SK-N-SH treated with all-trans-retinoic acid at 6 μM for 48 hours (cell line): ENCODE data around the gene RHOU.

Experiments used
- BACH2 ChIP-seq: fragments of 250-450 bp; sonication (Bioruptor Pico); IDR thresholded peaks from 2 replicates; pipeline ENCODE4 v1.9.0; 2021; ENCODE audit warnings: mild to moderate bottlenecking, borderline replicate concordance
- CSDC2 ChIP-seq: fragments of 250-450 bp; sonication (Bioruptor Pico); IDR thresholded peaks from 2 replicates; pipeline ENCODE4 v1.5.0; 2020; ENCODE audit warnings: mild to moderate bottlenecking, moderate library complexity
- PATZ1 ChIP-seq: fragments of 250-450 bp; sonication (Bioruptor Pico); IDR thresholded peaks from 2 replicates; pipeline ENCODE4 v1.8.0; 2020; ENCODE audit warnings: mild to moderate bottlenecking, moderate library complexity, borderline replicate concordance
- RARB ChIP-seq: fragments of 250-450 bp; sonication (Bioruptor Pico); IDR thresholded peaks from 2 replicates; pipeline ENCODE4 v1.8.0; 2021; ENCODE audit warnings: mild to moderate bottlenecking, moderate library complexity
- TCF4 ChIP-seq: fragments of 250-450 bp; sonication (Bioruptor Pico); IDR thresholded peaks from 2 replicates; pipeline ENCODE4 v1.8.0; 2021; ENCODE audit warnings: mild to moderate bottlenecking, moderate library complexity, borderline replicate concordance
- TSHZ2 ChIP-seq: fragments of 250-450 bp; sonication (Bioruptor Pico); IDR thresholded peaks from 2 replicates; pipeline ENCODE4 v1.5.0; 2020; ENCODE audit warnings: mild to moderate bottlenecking, moderate library complexity
- ZFP30 ChIP-seq: fragments of 450-650 bp; formaldehyde crosslinking; IDR thresholded peaks from 2 replicates; pipeline ENCODE4 v1.5.0; 2022; ENCODE audit warnings: mild to moderate bottlenecking, moderate library complexity
- ZNF8 ChIP-seq: fragments of 450-650 bp; formaldehyde crosslinking; IDR thresholded peaks from 2 replicates; pipeline ENCODE4 v1.5.0; 2020; ENCODE audit warnings: mild to moderate bottlenecking, moderate library complexity

GRCh38 chr1:228756457-228756856 lies 21.2 kb downstream of the RHOU start:
- TF ChIP-seq PATZ1 (CRISPR knock-in tag) = no peak
- TF ChIP-seq CSDC2 (CRISPR knock-in tag) = no peak
- no peak for TF ChIP-seq TSHZ2 (CRISPR knock-in tag)
- no peak for TF ChIP-seq ZNF8
- TF ChIP-seq ZFP30 (CRISPR knock-in tag) = no peak
- no peak for TF ChIP-seq BACH2
- no peak for TF ChIP-seq RARB
- no peak for TF ChIP-seq TCF4 (CRISPR knock-in tag)
